Activated T-helper 1 cell treated with anti-CD3 and anti-CD28 coated beads, Interleukin-12 subunit alpha, Interleukin-12 subunit beta, Interleukin-2, Interleukin-4 antibody, amounts not matched to agents 30 ng/mL and 10 ng/mL and 1 ng/mL, durations not matched to agents 14 hours and 24 hours and 36 hours (primary cell): ENCODE measurements around the gene SSR2. TPM values are rescaled to one million over a fixed set of nuclear protein-coding genes. Genes with fewer than 3 reads are reported as not detected.
"Not testable (repeated sequence)": the region's sequence is repeated elsewhere in the genome, so short reads cannot be mapped to it uniquely, and the experiment has no call there.

ENCODE experiments used
- DNase-seq: peaks from one replicate; pipeline ENCODE4 v3.0.0; 2021; ENCODE audit warnings: low spot score
- H3K27ac Mint-ChIP-seq: one replicate; pipeline ENCODE4 v1.8.0; 2021; ENCODE audit warnings: mild to moderate bottlenecking, mixed read lengths
- H3K27me3 Mint-ChIP-seq: one replicate; pipeline ENCODE4 v1.8.0; 2022; ENCODE audit warnings: mild to moderate bottlenecking, moderate library complexity, mixed read lengths; ENCODE audit not compliant: insufficient read depth
- H3K36me3 Mint-ChIP-seq: one replicate; pipeline ENCODE4 v1.8.0; 2021; ENCODE audit warnings: low read depth, mixed read lengths
- H3K4me1 Mint-ChIP-seq: one replicate; pipeline ENCODE4 v1.8.0; 2021; ENCODE audit warnings: low read depth, mixed read lengths
- H3K4me3 Mint-ChIP-seq: one replicate; pipeline ENCODE4 v1.8.0; 2021; ENCODE audit warnings: mild to moderate bottlenecking, moderate library complexity, mixed read lengths
- H3K9me3 Mint-ChIP-seq: one replicate; pipeline ENCODE4 v1.8.0; 2021; ENCODE audit warnings: mixed read lengths
- intact Hi-C: fragments of 100-400 bp; cut with micrococcal nuclease; formaldehyde crosslinking; loops from one replicate; pipeline ENCODE4 v1.15.1; 2024
- total RNA-seq: library from RNA; stranded (reverse); gene quantifications from 2 replicates; pipeline ENCODE4 v1.2.3, GENCODE V29; 2022

Gene SSR2
- total RNA-seq, 1 donor from 2014 or later, result 195 TPM

DNA sequence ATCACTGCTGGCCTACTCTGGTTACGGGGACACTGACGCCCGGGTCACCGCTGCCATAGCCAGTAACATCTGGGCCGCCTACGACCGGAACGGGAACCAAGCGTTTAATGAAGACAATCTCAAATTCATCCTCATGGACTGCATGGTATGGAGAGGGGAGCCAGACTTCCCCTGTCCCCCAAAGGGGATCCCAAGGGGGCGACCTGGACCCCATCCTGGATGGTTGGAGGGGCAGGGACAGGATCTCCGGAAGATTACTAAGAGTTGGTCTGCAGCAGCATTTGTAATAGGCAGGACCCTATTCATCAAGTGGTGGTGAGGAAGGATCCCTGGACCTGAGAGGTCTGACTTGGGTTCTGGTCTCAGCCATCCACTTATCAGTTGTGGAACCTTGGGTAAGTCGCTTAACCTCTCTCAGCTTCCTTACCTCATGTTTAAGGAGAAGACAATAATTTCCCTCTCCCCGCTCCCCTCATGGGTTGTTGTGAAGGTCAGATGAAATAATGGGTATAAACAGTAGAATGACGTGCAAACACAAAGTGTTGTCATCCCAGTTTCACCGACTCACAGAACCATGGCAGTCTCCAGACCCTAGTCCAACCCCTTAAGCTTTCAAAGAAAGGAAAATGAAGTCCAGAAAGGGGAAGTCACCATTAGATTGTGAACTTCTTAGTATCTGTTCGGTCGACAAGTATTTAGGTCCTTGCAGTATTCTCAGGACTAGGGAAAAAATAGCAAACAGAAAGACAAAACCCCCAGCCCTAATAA, 34.7 kb upstream of the SSR2 start:
- H3K27ac Mint-ChIP-seq, result peak overlapping the region; percentile 94
- peaks cover 17% of the 10 kb centered on the region for H3K36me3 Mint-ChIP-seq
- DNase-seq, result no peak
- peaks cover 33% of the 10 kb centered on the region for H3K4me1 Mint-ChIP-seq
- H3K27me3 Mint-ChIP-seq, result no peaks in the 10 kb centered on the region
- no peaks in the 10 kb centered on the region for H3K9me3 Mint-ChIP-seq
- peak overlapping the region; percentile 90 for H3K4me3 Mint-ChIP-seq
- intact Hi-C loops, result loop anchor here (2.0 to 10.0 kb wide), 3 partner anchors 59 to 781 kb away; partner anchors contain the start of genes CLK2, HCN3, LMNA and MEF2D

GRCh38 chr1:156054500-156055280, 33.9 kb upstream of the SSR2 start, which contains the start of gene LAMTOR2:
Gene LAMTOR2, plus strand, starts transcription at chr1:156054782. Its CDS starts 108 bp downstream, at chr1:156054890.
- Mint-ChIP-seq H3K9me3 (no peaks in the 10 kb centered on the region), H3K36me3 (peaks cover 25% of the 10 kb centered on the region), H3K27me3 (no peaks in the 10 kb centered on the region), H3K4me3 (peak within 1 kb of the TSS; percentile 96), H3K4me1 (peaks cover 33% of the 10 kb centered on the region), H3K27ac (peak within 1 kb of the TSS; percentile 94)
- intact Hi-C loops, result loop anchor here (1.0 to 10.0 kb wide), 16 partner anchors 11 to 780 kb away; partner anchors contain the start of genes ARHGEF2, CCT3, CLK2 and HCN3
- peak; percentile 95 for DNase-seq

GRCh38 chr1:156053768-156054499, 33.2 kb upstream of the SSR2 start, which contains the start of gene UBQLN4:
Gene UBQLN4, minus strand, starts transcription at chr1:156053798. Its CDS starts 97 bp downstream, at chr1:156053701.
- H3K4me3 Mint-ChIP-seq, result peak within 1 kb of the TSS; percentile 96
- H3K27ac Mint-ChIP-seq, result peak within 1 kb of the TSS; percentile 94
- no peaks in the 10 kb centered on the region for H3K9me3 Mint-ChIP-seq

DNA sequence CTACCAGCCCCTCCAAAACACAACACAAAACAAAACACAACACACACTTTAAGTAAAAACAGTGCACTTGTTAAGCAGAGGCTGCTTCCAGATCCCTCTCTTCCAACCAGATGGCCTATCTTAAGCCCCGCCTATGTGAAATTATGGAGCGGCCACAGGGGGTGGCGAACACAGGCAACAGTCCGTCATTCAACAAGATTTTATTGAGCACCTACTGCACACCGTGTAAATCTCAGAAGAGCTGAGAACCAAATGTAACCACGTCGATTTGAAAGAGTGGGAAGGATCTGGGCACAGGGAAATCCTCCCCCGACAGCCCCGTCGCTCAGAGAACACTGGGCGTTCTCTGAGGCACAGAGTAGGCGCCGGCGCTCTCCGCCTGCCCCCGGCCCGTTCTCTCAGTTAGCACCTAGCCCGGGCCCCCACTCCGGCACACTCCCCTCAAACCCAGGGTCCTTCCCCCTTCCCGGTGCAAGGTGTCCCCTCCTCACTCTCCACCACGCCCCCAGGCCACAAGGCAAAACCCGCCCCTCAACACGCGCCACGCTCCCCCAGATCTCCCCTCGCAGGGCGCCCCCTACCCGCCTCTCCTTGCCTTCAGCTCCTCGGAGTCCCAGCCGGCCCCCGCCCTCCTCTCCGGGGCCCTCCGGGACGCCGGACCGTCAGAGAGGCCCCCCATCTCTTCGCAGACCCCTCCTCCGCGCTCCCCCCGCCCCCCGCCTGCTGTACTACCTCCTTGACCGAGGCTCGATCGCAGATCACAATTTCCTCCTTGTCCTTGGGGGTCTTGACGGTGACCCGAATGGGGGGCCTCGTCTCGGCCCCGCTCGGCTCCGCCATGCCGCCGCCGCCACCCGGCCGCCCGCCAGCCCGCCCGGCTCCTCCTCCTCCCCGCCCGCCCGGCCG, 32.4 kb upstream of the SSR2 start:
- DNase-seq, result peak; percentile 66
- H3K9me3 Mint-ChIP-seq, result no peaks in the 10 kb centered on the region
- H3K36me3 Mint-ChIP-seq, result peaks cover 36% of the 10 kb centered on the region
- no peaks in the 10 kb centered on the region for H3K27me3 Mint-ChIP-seq
- H3K4me3 Mint-ChIP-seq, result peak overlapping the region; percentile 96
- H3K27ac Mint-ChIP-seq, result peak overlapping the region; percentile 91
- peaks cover 33% of the 10 kb centered on the region for H3K4me1 Mint-ChIP-seq
- intact Hi-C loops, result loop anchor here (5.0 to 10.0 kb wide), 3 partner anchors 452 to 778 kb away; partner anchors contain the start of genes CLK2, HCN3, MEF2D and PRCC

More at GRCh38 chr1:156053768-156054499, 33.2 kb upstream of the SSR2 start, which contains the start of gene UBQLN4:
- Mint-ChIP-seq H3K27me3 (no peaks in the 10 kb centered on the region), H3K4me1 (peaks cover 33% of the 10 kb centered on the region), H3K36me3 (peaks cover 30% of the 10 kb centered on the region)
- peak; percentile 80 for DNase-seq
- intact Hi-C loops, result loop anchor here (1.0 to 10.0 kb wide), 16 partner anchors 11 to 779 kb away; partner anchors contain the start of genes ARHGEF2, CCT3, CLK2 and HCN3

- no peaks in the 10 kb centered on the region for H3K27me3 Mint-ChIP-seq
- peak overlapping the region; percentile 3 for H3K4me3 Mint-ChIP-seq
- H3K27ac Mint-ChIP-seq, result no peak overlapping the region
- no peak for DNase-seq
- H3K4me1 Mint-ChIP-seq, result peaks cover 28% of the 10 kb centered on the region
- H3K36me3 Mint-ChIP-seq, result peaks cover 29% of the 10 kb centered on the region
- no peaks in the 10 kb centered on the region for H3K9me3 Mint-ChIP-seq
- intact Hi-C loops, result loop anchor here (5.0 to 10.0 kb wide), 3 partner anchors 454 to 776 kb away; partner anchors contain the start of genes CLK2, HCN3, MEF2D and PRCC
Measured at GRCh38 chr1:156051011-156051725, 30.4 kb upstream of the SSR2 start.

DNA sequence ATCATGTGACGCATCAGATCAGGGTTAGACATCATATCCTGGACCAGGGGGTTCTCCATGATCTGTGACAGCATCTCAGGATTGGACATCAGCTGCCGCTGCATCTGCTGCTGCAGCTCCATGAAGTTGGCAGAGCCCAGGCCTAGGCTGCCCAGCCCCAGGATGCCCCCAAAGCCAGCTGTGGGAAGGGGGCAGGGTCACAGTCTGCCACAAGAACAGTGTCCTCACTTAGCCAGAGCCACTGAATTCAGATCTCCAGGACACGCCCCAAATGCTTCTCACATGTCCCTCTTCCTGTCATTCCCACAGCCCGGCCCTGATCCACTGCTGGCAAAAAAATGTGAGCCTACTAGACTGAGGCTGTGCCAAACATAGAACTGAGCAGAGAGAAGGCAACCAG, 29.6 kb upstream of the SSR2 start:
- intact Hi-C loops, result loop anchor here (5.0 to 10.0 kb wide), 3 partner anchors 454 to 776 kb away; partner anchors contain the start of genes CLK2, HCN3, MEF2D and PRCC
- H3K27ac Mint-ChIP-seq, result no peak overlapping the region
- H3K27me3 Mint-ChIP-seq, result no peaks in the 10 kb centered on the region
- peaks cover 29% of the 10 kb centered on the region for H3K36me3 Mint-ChIP-seq
- no peak for DNase-seq
- H3K9me3 Mint-ChIP-seq, result no peaks in the 10 kb centered on the region
- H3K4me1 Mint-ChIP-seq, result peaks cover 24% of the 10 kb centered on the region
- H3K4me3 Mint-ChIP-seq, result peak overlapping the region; percentile 15

GRCh38 chr1:156048663-156049258, 28.0 kb upstream of the SSR2 start:
- no peak for DNase-seq
- Mint-ChIP-seq H3K27ac (no peak overlapping the region), H3K36me3 (peaks cover 29% of the 10 kb centered on the region), H3K9me3 (no peaks in the 10 kb centered on the region), H3K4me3 (no peak overlapping the region), H3K27me3 (no peaks in the 10 kb centered on the region), H3K4me1 (peaks cover 26% of the 10 kb centered on the region)
- intact Hi-C loops, result no loop called here

DNA sequence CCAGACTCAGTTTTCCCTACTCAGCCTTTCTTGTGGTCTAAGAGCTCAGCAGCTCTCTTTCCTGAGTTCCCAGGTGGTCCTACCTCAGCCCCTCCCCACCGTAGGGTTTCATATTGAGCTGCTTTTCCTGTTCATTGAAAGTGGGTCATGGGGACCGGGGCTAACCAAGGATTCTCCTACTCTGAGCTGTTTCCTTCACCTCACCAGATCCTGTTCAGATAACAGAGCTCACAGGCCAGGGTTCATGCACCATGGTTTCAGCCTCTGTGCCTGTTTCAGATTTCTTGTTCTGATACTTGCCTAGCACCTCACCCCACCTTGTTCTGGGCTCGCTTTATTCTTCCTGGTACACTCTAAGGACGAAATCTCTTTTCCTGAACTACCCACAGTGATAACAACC, 24.3 kb upstream of the SSR2 start:
- Mint-ChIP-seq H3K36me3 (peaks cover 31% of the 10 kb centered on the region), H3K27ac (peak overlapping the region; percentile 2), H3K4me1 (peaks cover 24% of the 10 kb centered on the region), H3K9me3 (no peaks in the 10 kb centered on the region), H3K4me3 (no peak overlapping the region), H3K27me3 (no peaks in the 10 kb centered on the region)
- intact Hi-C loops, result no loop called here
- DNase-seq, result peak; percentile 21

- Mint-ChIP-seq H3K4me1 (peaks cover 24% of the 10 kb centered on the region), H3K4me3 (no peak overlapping the region), H3K27me3 (no peaks in the 10 kb centered on the region), H3K36me3 (peaks cover 20% of the 10 kb centered on the region), H3K27ac (no peak overlapping the region), H3K9me3 (no peaks in the 10 kb centered on the region)
- intact Hi-C loops, result no loop called here
- DNase-seq, result no peak
Measured at GRCh38 chr1:156042828-156043227, 22.1 kb upstream of the SSR2 start.

GRCh38 chr1:156034991-156035390, 14.2 kb upstream of the SSR2 start:
- intact Hi-C loops, H3K4me3 Mint-ChIP-seq: not testable (repeated sequence)

DNA sequence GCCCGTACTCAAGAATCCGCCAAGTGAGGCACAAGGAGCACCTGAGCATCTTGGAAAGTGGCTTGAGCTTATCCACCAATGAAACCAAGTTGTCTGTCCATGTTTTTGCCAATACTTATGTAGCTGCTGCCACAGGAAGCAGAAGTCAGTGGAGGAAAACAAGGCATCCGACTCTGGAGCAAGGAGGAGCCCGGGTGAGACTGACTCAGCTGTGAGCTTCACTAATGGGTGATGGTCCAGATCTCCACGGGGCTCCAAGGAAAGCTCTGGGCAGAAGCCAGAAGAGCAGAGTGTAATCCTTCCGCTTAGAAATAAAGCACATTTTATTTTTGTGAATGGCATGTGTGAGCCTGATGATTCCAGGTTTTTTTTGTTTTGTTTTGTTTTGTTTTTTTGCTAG, 12.3 kb upstream of the SSR2 start:
- H3K27ac Mint-ChIP-seq, result no peak overlapping the region
- H3K27me3 Mint-ChIP-seq, result peaks cover 9% of the 10 kb centered on the region
- H3K9me3 Mint-ChIP-seq, result no peaks in the 10 kb centered on the region
- peaks cover 12% of the 10 kb centered on the region for H3K4me1 Mint-ChIP-seq
- DNase-seq, result no peak
- H3K36me3 Mint-ChIP-seq, result peaks cover 9% of the 10 kb centered on the region
- intact Hi-C loops, result no loop called here
- H3K4me3 Mint-ChIP-seq, result no peak overlapping the region

More at GRCh38 chr1:156034991-156035390, 14.2 kb upstream of the SSR2 start:
- DNase-seq, H3K9me3 Mint-ChIP-seq, H3K27me3 Mint-ChIP-seq, H3K27ac Mint-ChIP-seq: not testable (repeated sequence)
- Mint-ChIP-seq H3K36me3 (peaks cover 12% of the 10 kb centered on the region), H3K4me1 (peaks cover 12% of the 10 kb centered on the region)
